H1 (cell line): ENCODE results near the gene SAP30L. TPM values are rescaled to one million over a fixed set of nuclear protein-coding genes. Genes with fewer than 3 reads are reported as not detected.

Source experiments
- ATF3 ChIP-seq: IDR thresholded peaks from 2 replicates; pipeline ENCODE4 v1.6.1; 2011; ENCODE audit warnings: low read depth, mild to moderate bottlenecking, low read length; ENCODE audit not compliant: insufficient read depth
- CBX5 ChIP-seq: fragments of 300-800, 300-1000 bp; sonication (generic); IDR thresholded peaks from 2 replicates; pipeline ENCODE4 v1.7.1; 2016; ENCODE audit warnings: antibody characterized with exemption, low read length, low read depth
- CHD7 ChIP-seq: fragments of 300-600 bp; sonication (generic); IDR thresholded peaks from 2 replicates; pipeline ENCODE4 v1.7.1; 2012; ENCODE audit warnings: low read length, moderate library complexity, mild to moderate bottlenecking, inconsistent platforms; ENCODE audit not compliant: insufficient replicate concordance
- GABPA ChIP-seq: IDR thresholded peaks from 2 replicates; pipeline ENCODE4 v1.6.1; 2011; ENCODE audit warnings: mild to moderate bottlenecking, low read length, moderate library complexity, borderline replicate concordance; ENCODE audit not compliant: insufficient read depth
- NANOG ChIP-seq: IDR thresholded peaks from 2 replicates; pipeline ENCODE4 v1.6.1; 2011; ENCODE audit warnings: low read length, low read depth, mild to moderate bottlenecking, inconsistent platforms; ENCODE audit not compliant: insufficient read depth, poor library complexity, severe bottlenecking
- RAD21 ChIP-seq, 2 experiments: IDR thresholded peaks in 1 of 2; conservative IDR thresholded peaks in 1 of 2; 2 replicates each; pipeline ENCODE4 v1.6.1; 2011; ENCODE audit warnings: low read depth in 2 of 2, low read length in 2 of 2, improper control_type of control experiment in 1 of 2, inconsistent platforms in 1 of 2, mild to moderate bottlenecking in 1 of 2, moderate library complexity in 1 of 2
- TCF12 ChIP-seq: IDR thresholded peaks from 2 replicates; pipeline ENCODE4 v1.6.1; 2011; ENCODE audit warnings: low read depth, mild to moderate bottlenecking, low read length
- YY1 ChIP-seq: IDR thresholded peaks from 2 replicates; pipeline ENCODE4 v1.6.1; 2011; ENCODE audit warnings: low read depth, mild to moderate bottlenecking, low read length
- polyA plus RNA-seq, 7 experiments: library from polyadenylated mRNA; depleted of rRNA in 3 of 7; stranded (reverse) in 5 of 7; unstranded in 2 of 7; fragments of >200 nt in 5 of 7; fragments of 200-250 nt in 2 of 7; gene quantifications; 1 replicate in 5 of 7; 2 replicates in 1 of 7; 4 replicates in 1 of 7; pipeline versions ENCODE4 v1.2.1 to v1.2.3, GENCODE V29; 2011 to 2013; ENCODE audit warnings: missing spikeins in 2 of 7, mixed read lengths in 2 of 7
- total RNA-seq: library from RNA; stranded (reverse); fragmentation: NEBNext Ultra II Directional; extraction: Animal tissue kit (Norgen Biotek cat#: 25700); gene quantifications from 2 replicates; pipeline ENCODE4 v1.2.1, GENCODE V29; 2021

SAP30L gene
- total and polyA plus RNA-seq, 2 of the 8 experiments (the other 6 are each of a cell fraction or from before 2014, with no cell fraction given) = 12.2 to 31.5 TPM

GRCh38 chr5:154410008-154410407 is 35.8 kb upstream of the SAP30L start (continued):
- TF ChIP-seq CHD7 (no peak), YY1 (no peak), NANOG (no peak), TCF12 (no peak), GABPA (no peak), ATF3 (no peak), CBX5 (no peak), RAD21 (IDR thresholded peaks at IDR 0.05 in 1 of 2, conservative IDR thresholded peaks at IDR 0.05 in 1 of 2; ENCODE audit: low read depth in 2 of 2, low read length in 2 of 2) (no peak)
